ENCODE results near the gene SLX9. TPM values are rescaled to one million over a fixed set of nuclear protein-coding genes. Genes with fewer than 3 reads are reported as not detected.

SLX9 gene
- total RNA-seq, 1 experiment from 2014 or later, result 80.1 TPM

GRCh38 chr21:44943005-44943685 lies 3.3 kb downstream of the SLX9 start:
- Histone ChIP-seq H3K9me3 (ENCODE audit: low read length) (no peaks in the 10 kb centered on the region), H3F3A (ENCODE audit: low read length, unreplicated experiment) (no peaks in the 10 kb centered on the region), H3K27ac (ENCODE audit: low read length) (no peak overlapping the region), H3K79me2 (ENCODE audit: low read length) (peaks cover 99% of the 10 kb centered on the region), H2AFZ (ENCODE audit: low read length) (no peak overlapping the region), H3K4me1 (ENCODE audit: insufficient read depth, low read length) (peaks cover 42% of the 10 kb centered on the region), H3K9me2 (replicated peaks; ENCODE audit: low read length) (no peaks in the 10 kb centered on the region), H3K27me3 (ENCODE audit: low read length) (no peaks in the 10 kb centered on the region), H3K36me3 (ENCODE audit: low read depth, low read length) (peaks cover 32% of the 10 kb centered on the region), H4K20me1 (ENCODE audit: low read length) (peaks cover 54% of the 10 kb centered on the region), H3K4me2 (ENCODE audit: low read length) (peak overlapping the region; percentile 89; the same call in 1 of the 2 replicates), H3K4me3 (ENCODE audit: low read length) (no peak overlapping the region), H3K9ac (ENCODE audit: low read length) (no peak overlapping the region)
- no peak for ATAC-seq
- no peak for TF ChIP-seq EZH2 (IDR thresholded peaks at IDR 0.05; ENCODE audit: low read length, unreplicated experiment)
- TF ChIP-seq CTCF (conservative IDR thresholded peaks at IDR 0.05; ENCODE audit: low read depth, low read length), result no peak
- TF ChIP-seq EZH2phosphoT487 (IDR thresholded peaks at IDR 0.05; ENCODE audit: borderline replicate concordance, low read length), result no peak
- BruUV-seq (replicated peaks), result no TSS peak
- no peak for DNase-seq
- intact Hi-C loops (cut with micrococcal nuclease), result loop anchor here (10.0 kb wide), 1 partner anchor 132 kb away; the partner anchor contains the start of gene ADARB1
- CTCF ChIA-PET, result interaction anchor here (1.1 kb wide), 1 partner anchor 194 kb away, joined by 3 read pairs; no protein-coding TSS in a partner anchor
- POLR2A ChIA-PET (ENCODE audit: unreplicated experiment), result no interaction called here

GRCh38 chr21:44943686-44944550 lies 4.1 kb downstream of the SLX9 start:
- Histone ChIP-seq H3K4me1 (ENCODE audit: insufficient read depth, low read length) (peaks cover 35% of the 10 kb centered on the region), H4K20me1 (ENCODE audit: low read length) (peaks cover 56% of the 10 kb centered on the region), H3K27me3 (ENCODE audit: low read length) (no peaks in the 10 kb centered on the region), H3K79me2 (ENCODE audit: low read length) (peaks cover 99% of the 10 kb centered on the region), H3K36me3 (ENCODE audit: low read depth, low read length) (peaks cover 32% of the 10 kb centered on the region), H3K27ac (ENCODE audit: low read length) (no peak overlapping the region), H3K9me2 (replicated peaks; ENCODE audit: low read length) (no peaks in the 10 kb centered on the region), H3K4me3 (ENCODE audit: low read length) (no peak overlapping the region), H3K4me2 (ENCODE audit: low read length) (no peak overlapping the region), H3K9me3 (ENCODE audit: low read length) (no peaks in the 10 kb centered on the region), H3F3A (ENCODE audit: low read length, unreplicated experiment) (no peaks in the 10 kb centered on the region), H3K9ac (ENCODE audit: low read length) (no peak overlapping the region), H2AFZ (ENCODE audit: low read length) (no peak overlapping the region)
- intact Hi-C loops (cut with micrococcal nuclease), result loop anchor here (10.0 kb wide), 1 partner anchor 131 kb away; the partner anchor contains the start of gene ADARB1
- ChIA-PET POLR2A (ENCODE audit: unreplicated experiment) (no interaction called here), CTCF (interaction anchor here (1.1 kb wide), 1 partner anchor 193 kb away, joined by 3 read pairs; no protein-coding TSS in a partner anchor)
- ATAC-seq, result no peak
- TF ChIP-seq EZH2 (IDR thresholded peaks at IDR 0.05; ENCODE audit: low read length, unreplicated experiment) (no peak), CTCF (conservative IDR thresholded peaks at IDR 0.05; ENCODE audit: low read depth, low read length) (no peak), EZH2phosphoT487 (IDR thresholded peaks at IDR 0.05; ENCODE audit: borderline replicate concordance, low read length) (no peak)
- DNase-seq, result no peak
- BruUV-seq (replicated peaks), result no TSS peak
